Psoas muscle (tissue), 8 donors: ENCODE data around the gene DBNDD1. TPM values are rescaled to one million over a fixed set of nuclear protein-coding genes. Genes with fewer than 3 reads are reported as not detected.

ENCODE experiments used
- ATAC-seq, 4 donors: fragments of 200-7000 bp; cut with Tn5 transposase; one replicate each; pipeline ENCODE4 v1.9.1; 2020; ENCODE audit warnings: moderate library complexity in 3 of 4, mild to moderate bottlenecking in 2 of 4
- DNase-seq, 2 donors: peaks; one replicate each; pipeline ENCODE4 v3.0.0-alpha.2; 2020
- H3K27ac ChIP-seq: fragments of 200-600 bp; one replicate; pipeline ENCODE4 v1.8.0; 2022
- H3K27me3 ChIP-seq, 3 donors: fragments of 200-600 bp in 1 of 3; one replicate each; pipeline versions ENCODE4 v1.6.1 to v1.8.0; 2013 to 2022; ENCODE audit warnings: low read length in 2 of 3, mild to moderate bottlenecking in 2 of 3, moderate library complexity in 1 of 3; ENCODE audit not compliant: insufficient read depth in 3 of 3
- H3K36me3 ChIP-seq, 2 donors: fragments of 200-600 bp in 1 of 2; one replicate each; pipeline versions ENCODE4 v1.6.1 to v1.8.0; 2013 to 2022; ENCODE audit warnings: low read depth in 1 of 2, mild to moderate bottlenecking in 1 of 2, moderate library complexity in 1 of 2; ENCODE audit not compliant: insufficient read depth in 1 of 2
- H3K4me1 ChIP-seq: fragments of 200-600 bp; one replicate; pipeline ENCODE4 v1.8.0; 2022
- H3K4me3 ChIP-seq: fragments of 200-600 bp; one replicate; pipeline ENCODE4 v1.8.0; 2022; ENCODE audit warnings: mild to moderate bottlenecking
- H3K9me3 ChIP-seq: fragments of 200-600 bp; one replicate; pipeline ENCODE4 v1.8.0; 2022
- WGBS, 3 donors: extraction: QIAGEN DNeasy Blood & Tissue Kit; methylation state at CpG; one replicate each; pipeline versions ENCODE4 v1.1.6 to v1.1.7; 2013; 5-methylcytosine and 5-hydroxymethylcytosine counted together
- intact Hi-C, 2 donors: fragments of 100-400 bp; cut with DNase I; formaldehyde crosslinking; loops; one replicate each; pipeline versions ENCODE4 v1.11.0 to v1.14.2; 2022
- polyA plus RNA-seq, 3 donors: library from polyadenylated mRNA; stranded (reverse); fragments of 200-250 nt; gene quantifications; one replicate each; pipeline ENCODE4 v1.2.3, GENCODE V29; 2013
- total RNA-seq, 4 donors: library from RNA; stranded (reverse); fragmentation: NEBNext Ultra II Directional in 2 of 4; extraction: Animal tissue kit (Norgen Biotek cat#: 25700) in 2 of 4; gene quantifications; one replicate each; pipeline versions ENCODE4 v1.2.1 to v1.2.4, GENCODE V29; 2021 to 2023
- TF ChIP-seq, protein P1 (sequence below): fragments of 200-600 bp; IDR thresholded peaks from one replicate; pipeline ENCODE4 v1.8.0; 2022; ENCODE audit warnings: antibody characterized with exemption
- donor health status: healthy with polysubstance abuse.
- donor health status: DM: no; HTN: no; CAD: no; lungs with moderate emphysema.
- donor health status: Bipolar disorder and iron deficiency.
- donor health status: healthy.
- donor health status: DM: yes; HTN: yes; CAD: no.
- donor health status: DM: no; HTN: no; CAD: no.
- donor health status: DM: no; HTN: no; CAD: no.
- donor health status: DM: yes; HTN: yes; CAD: no.

Gene DBNDD1
- total and polyA plus RNA-seq, 7 donors, result 14.1 to 37.8 (median 20.2) TPM

DNA sequence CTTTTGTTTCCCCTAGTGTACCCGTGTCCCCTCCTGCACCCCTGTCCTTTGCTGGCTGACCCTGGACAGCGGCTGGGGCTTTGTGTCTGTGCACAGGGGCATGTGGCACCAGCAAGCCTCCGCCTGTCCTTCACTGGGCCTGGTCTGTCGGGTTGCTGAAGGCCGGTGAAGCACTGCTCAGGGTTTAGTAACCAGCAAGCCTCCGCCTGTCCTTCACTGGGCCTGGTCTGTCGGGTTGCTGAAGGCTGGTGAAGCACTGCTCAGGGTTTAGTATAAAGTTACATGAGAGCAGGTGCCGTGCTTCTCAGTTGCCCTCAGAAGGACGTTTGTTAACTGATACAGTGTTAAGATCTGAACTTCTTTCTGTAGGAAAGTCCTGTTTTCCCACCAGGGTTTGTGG, 36.9 kb downstream of the DBNDD1 start:
- Histone ChIP-seq H3K4me3 (no peak overlapping the region), H3K4me1 (peaks cover 20% of the 10 kb centered on the region), H3K9me3 (no peaks in the 10 kb centered on the region), H3K27me3 (no peaks in the 10 kb centered on the region), H3K27ac (peak overlapping the region; percentile 76), H3K36me3 (peaks cover 17 to 96% of the 10 kb centered on the region in 2 donors)
- ATAC-seq (peak; percentile 77 to 93 (median 86)), DNase-seq (peak in 1 of 2 donors; percentile 59)
- intact Hi-C loops, result no loop called here
- WGBS, 3 donors, result 33 to 65% (median 47%) methylated on average over 9 of the region's 9 CpGs
- TF ChIP-seq, protein P1, sequence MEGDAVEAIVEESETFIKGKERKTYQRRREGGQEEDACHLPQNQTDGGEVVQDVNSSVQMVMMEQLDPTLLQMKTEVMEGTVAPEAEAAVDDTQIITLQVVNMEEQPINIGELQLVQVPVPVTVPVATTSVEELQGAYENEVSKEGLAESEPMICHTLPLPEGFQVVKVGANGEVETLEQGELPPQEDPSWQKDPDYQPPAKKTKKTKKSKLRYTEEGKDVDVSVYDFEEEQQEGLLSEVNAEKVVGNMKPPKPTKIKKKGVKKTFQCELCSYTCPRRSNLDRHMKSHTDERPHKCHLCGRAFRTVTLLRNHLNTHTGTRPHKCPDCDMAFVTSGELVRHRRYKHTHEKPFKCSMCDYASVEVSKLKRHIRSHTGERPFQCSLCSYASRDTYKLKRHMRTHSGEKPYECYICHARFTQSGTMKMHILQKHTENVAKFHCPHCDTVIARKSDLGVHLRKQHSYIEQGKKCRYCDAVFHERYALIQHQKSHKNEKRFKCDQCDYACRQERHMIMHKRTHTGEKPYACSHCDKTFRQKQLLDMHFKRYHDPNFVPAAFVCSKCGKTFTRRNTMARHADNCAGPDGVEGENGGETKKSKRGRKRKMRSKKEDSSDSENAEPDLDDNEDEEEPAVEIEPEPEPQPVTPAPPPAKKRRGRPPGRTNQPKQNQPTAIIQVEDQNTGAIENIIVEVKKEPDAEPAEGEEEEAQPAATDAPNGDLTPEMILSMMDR, result no peak

DNA sequence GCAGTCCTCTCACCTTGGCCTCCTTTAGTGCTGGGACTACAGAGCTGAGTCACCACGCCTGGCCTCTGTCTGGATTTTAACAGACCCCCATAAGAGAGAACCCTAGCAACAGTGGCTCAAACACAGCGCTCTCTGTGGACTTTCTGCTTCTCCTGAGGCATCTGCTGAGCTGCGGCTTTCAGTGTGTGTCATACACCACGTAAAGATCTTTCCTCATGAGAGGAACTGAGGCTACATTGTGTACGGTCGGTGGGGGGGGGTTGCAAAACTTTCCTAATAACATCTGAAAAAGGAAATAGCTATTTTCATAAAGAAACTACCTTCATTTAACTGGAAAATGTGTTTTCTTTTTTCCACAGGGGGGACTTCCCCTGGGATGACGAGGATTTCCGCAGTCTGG, 37.8 kb downstream of the DBNDD1 start:
- TF ChIP-seq, protein P1, result no peak
- ATAC-seq, result no peak
- no peak for DNase-seq
- peak overlapping the region; percentile 76 for H3K27ac ChIP-seq
- no peaks in the 10 kb centered on the region for H3K27me3 ChIP-seq
- peaks cover 20% of the 10 kb centered on the region for H3K4me1 ChIP-seq
- intact Hi-C loops, result no loop called here
- H3K9me3 ChIP-seq, result no peaks in the 10 kb centered on the region
- peaks cover 17 to 90% of the 10 kb centered on the region in 2 donors for H3K36me3 ChIP-seq
- no peak overlapping the region for H3K4me3 ChIP-seq
- WGBS, 3 donors, result 90 to 93% (median 91%) methylated on average over 8 of the region's 8 CpGs

DNA sequence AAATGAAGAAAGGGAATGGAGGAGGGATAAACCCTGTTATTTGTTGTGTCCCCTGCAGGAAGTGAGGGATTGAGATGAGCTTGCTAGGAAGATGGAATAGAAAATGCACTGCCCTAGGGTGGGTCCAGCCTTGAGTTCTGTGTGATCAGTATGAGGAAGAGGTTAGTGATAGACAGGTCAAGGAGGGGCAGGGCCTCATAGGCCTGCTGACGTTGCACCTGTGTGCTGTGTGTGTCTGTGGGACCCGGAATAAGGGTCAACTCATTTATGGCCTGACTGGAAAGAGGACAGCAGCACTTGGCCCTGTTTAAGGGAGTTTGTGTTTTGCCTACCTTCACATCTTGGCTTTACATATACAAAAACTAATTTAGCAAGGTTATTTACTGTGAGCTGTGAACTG, 44.4 kb downstream of the DBNDD1 start:
- Histone ChIP-seq H3K4me1 (peaks cover 32% of the 10 kb centered on the region), H3K4me3 (no peak overlapping the region), H3K9me3 (no peaks in the 10 kb centered on the region), H3K27ac (no peak overlapping the region), H3K36me3 (peaks cover 2 to 36% of the 10 kb centered on the region in 2 donors), H3K27me3 (no peaks in the 10 kb centered on the region)
- DNase-seq, result no peak
- TF ChIP-seq, protein P1, result no peak
- intact Hi-C loops, result no loop called here
- 82 to 93% (median 86%) methylated on average over 2 of the region's 2 CpGs for WGBS, 3 donors
- no peak for ATAC-seq

DNA sequence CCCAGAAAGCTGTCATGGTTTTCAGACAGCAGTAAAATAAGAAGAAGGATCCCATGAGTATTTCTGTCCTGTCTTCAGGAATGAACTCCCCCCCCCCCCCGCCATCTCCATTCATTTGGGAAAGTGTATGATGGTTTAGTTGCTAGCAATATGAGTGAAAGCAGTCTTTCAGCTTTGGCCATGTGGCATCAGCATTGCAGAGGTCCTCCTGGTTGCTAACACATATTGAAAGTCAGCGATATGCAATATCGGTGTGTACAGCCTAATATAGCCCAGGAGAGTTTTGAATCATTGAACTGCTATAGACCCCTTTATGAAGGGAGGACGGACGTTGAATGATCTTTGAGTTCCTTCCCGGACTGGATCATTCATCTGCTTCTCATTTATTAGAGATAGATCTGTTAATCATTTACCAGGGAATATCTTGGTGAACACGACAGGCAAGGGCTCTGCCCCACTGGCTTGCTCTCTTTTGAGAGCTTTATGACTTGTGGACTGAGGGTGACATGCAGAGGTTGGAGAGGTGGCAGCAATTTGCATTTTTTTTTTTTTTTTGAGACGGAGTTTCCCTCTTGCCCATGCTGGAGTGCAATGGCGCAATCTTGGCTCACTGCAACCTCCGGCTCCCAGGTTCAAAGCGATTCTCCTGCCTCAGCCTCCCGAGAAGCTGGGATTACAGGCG, 45.5 kb downstream of the DBNDD1 start:
- intact Hi-C loops, result no loop called here

More for the DNA sequence above, 45.5 kb downstream of the DBNDD1 start:
- Histone ChIP-seq H3K9me3 (no peaks in the 10 kb centered on the region), H3K27ac (peak overlapping the region; percentile 99), H3K4me1 (peaks cover 32% of the 10 kb centered on the region), H3K4me3 (peak overlapping the region; percentile 100), H3K36me3 (peaks cover 0 to 29% of the 10 kb centered on the region in 2 donors), H3K27me3 (no peaks in the 10 kb centered on the region)
- TF ChIP-seq, protein P1, result no peak
- ATAC-seq (no peak), DNase-seq (no peak)
- WGBS, 3 donors, result 91 to 92% (median 92%) methylated on average over 13 of the region's 13 CpGs
